ENCODE measurements around the gene RNF144B. TPM values are rescaled to one million over a fixed set of nuclear protein-coding genes. Genes with fewer than 3 reads are reported as not detected.
"Not testable (repeated sequence)": the region's sequence is repeated elsewhere in the genome, so short reads cannot be mapped to it uniquely, and the experiment has no call there.

The RNF144B gene
- total RNA-seq, 1 experiment from 2014 or later, result 1.3 TPM

DNA sequence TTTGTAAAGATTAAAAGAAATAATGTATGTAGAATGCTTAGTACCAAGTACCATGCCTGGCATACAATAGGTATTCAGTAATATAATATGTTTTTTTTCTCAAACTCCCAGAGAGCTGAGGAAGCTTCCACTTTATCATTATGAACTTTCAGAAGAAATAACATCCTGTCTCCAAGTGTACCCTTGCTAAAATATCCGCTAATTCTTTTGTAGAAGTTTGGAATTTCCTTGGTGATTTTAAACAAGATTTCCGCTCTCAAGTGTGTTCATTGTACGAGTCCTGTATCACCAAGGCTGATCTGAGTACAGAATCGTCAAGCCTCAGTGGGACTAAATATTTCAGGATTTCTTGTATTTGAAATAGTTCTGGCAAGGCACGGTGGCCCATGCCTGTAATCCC lies 16.1 kb upstream of the RNF144B start:
- no peak for DNase-seq (ENCODE audit: low read depth)

DNA sequence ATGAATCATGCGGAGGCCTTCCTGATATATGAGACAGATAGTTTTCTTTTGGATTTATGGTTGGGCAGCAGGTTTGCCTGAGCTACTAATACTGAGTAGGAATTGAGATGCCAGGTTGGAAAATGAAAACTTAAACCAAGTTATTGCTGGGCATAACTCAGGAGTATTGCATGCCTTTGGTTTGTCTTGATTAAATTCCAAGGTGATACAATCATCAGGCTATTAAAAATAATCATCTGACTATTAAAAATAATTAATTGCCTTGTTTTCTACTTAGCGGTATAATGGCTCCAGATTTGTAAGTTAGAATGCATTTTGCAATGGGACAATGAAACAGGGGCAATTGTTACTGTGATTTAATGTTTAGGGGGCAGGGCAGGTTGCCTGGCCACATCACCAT lies 15.5 kb upstream of the RNF144B start:
- no peak for DNase-seq (ENCODE audit: low read depth)

DNA sequence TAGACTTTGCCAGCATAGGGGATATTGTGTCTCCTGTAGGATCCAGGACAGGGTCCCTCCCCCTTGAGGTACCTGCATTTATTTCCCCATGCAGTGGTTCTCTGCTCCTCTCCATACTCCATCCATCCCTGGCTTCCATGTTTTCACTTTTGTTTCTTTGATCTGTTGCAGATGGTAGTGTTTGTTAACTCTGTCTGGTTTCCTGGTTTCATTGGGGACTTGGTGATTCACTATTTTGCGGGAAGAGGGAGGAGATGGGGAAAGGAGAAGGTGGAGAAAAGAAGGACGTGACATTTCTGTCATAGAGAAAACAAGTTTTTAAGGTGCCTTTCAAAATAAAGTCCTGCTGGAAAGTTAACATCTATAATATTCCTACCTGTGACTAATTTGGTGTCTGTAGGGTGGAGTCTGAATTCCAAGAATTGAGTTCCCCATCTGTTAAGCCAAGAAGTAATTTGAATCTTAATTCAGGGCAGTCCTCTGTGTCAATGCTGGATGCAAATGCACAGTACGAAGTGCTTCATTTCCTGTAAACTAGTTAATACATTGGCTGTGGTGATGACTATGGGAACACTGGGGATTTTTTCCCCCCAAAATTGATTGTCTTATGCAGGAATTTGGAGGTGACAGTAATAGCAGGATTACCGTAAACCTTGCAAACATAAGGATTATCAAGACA lies 6.9 kb upstream of the RNF144B start:
- peak; percentile 55 for DNase-seq (ENCODE audit: low read depth)

DNA sequence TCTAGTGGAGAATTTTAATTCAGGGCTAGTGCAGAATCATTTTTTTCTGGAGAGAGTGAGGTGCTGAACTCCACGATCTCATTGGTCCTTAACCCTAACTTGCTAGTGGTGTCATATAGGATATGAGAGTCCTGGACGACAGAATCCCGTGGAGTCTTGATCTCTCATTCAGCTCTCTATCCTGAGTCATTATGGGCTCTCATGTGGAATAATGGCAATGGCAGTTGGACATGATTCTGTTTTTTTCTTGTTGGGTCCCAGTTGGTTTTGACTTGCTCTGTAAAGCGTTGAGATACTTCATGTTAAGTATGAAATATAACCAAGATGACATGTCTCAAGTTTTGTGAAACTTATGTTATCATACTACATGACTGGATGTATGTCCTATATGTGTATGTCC lies 6.3 kb upstream of the RNF144B start:
- no peak for DNase-seq (ENCODE audit: low read depth)

DNA sequence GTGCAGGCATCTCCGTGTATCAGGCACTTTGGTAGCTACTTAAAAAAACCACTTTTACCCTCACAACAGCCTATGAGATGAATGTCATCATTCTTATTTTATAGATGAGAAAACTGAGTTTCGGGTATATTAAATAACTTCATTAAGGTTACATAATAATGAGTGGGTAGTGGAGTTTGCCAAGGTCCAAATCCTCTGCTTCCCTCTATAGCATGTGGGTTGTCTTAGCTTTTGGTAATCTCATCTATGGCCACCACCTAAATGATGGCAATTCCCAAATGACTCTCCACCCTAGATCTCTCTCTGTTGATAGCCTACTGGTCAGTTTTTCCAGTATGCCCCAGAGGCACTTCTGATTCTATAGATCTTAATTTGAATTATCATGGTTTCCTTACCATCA lies 3.7 kb upstream of the RNF144B start:
- DNase-seq (ENCODE audit: low read depth), result no peak

DNA sequence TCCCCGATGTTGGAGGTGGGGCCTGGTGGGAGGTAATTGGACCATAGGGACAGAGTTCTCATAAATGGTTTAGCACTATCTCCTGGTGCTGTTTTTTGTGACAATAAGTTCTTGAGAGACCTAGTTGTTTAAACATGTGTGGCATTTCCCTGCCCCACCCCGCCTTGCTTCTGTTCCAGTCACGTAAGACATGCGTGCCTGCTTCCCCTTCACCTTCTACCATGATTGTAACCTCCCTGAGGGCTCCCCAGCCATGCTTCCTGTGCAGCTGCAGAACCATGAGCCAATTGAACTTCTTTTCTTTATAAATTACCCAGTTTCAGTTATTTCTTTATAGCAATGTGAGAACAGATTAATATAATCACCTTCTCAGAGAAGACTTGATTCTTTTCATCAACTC lies 2.5 kb upstream of the RNF144B start:
- no peak for DNase-seq (ENCODE audit: low read depth)

DNA sequence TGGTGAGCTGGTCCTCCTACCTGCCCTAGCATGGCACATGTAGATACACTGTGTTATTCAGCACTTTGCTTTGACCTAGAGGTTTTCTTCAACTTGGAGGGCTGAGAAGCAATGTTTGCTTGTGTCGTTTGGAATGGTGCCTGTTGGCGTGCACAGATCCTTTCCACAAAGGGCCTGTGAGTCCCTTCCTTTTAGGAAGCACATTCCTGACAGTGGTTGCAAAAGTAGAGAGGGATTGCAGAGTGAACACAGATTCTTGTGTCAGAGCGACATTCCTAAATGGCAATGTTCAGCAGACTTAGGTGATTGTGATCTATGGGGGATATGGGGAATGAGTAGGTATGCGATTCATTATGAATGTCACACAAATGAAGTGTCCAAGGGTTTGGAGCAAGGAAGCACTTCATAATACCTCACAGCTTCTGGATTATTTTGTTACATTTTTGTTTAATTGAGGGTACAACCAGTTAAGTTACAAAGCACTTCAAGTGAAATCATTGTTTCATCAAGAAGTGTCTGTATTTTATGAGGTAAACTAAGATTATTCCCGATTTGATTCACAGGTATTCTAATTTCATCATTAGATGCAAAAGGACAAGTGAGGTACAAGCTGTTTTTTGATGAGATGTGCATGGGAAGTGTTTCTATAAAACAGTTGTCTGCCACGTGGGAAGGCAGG lies 713 bp upstream of the RNF144B start:
- no peak for DNase-seq (ENCODE audit: low read depth)

DNA sequence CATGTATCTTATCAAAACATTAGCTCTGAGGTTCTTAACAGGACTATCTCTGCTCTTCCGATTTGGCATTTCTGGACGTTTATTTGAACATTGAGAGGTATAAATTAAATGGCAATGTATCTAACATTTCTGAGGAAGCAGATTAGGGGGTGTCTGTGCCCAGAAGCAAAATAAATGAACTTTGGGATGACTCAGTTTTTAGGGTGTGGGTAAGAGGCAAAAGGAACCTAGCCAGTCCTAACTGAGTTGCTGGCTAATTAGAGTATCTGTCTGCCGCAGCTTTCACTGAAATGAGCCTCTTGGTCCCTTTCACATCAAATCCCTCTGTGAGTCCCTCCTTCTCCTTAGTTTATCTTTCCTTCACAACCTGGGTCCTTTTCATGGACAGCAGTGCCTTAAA lies 1.1 kb downstream of the RNF144B start:
- DNase-seq (ENCODE audit: low read depth), result peak; percentile 9

DNA sequence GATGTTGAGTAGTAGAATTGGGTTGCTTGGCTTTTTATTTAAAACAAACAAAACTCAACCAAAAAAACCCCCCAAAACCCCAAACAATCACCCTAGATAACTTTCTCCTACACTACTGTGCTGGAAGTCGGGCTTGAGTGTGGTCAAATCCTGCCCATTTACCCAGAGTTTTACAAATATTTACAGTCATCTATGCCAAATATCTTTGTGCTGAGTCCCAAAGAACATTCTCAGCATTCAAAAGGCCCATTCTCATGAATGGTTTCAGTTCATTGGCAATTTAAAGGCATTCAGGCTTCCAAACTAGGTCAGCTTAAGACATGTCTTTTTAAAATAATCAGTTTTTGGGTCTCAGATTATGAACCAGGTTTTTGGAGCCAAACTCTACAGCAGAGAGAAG lies 1.8 kb downstream of the RNF144B start:
- DNase-seq (ENCODE audit: low read depth), result peak; percentile 53

DNA sequence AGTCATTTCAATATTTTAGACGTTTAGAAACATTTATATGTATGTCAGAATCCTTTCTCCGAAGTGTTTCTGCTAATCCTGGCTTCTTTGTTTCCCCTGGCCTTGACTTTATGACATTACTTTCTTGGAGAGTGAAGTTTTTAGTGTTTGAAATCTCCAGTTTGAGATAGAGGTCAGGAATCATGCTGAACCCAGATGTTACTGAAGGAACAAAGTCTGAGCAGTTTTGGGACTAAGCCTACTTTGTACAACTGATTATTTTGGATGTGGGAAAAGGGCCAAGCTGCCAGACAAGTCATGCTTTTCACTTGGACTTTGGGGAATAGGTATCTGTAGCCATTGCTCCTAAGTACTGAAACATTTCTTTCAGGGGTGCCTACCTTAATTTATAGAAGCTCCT lies 2.3 kb downstream of the RNF144B start:
- no peak for DNase-seq (ENCODE audit: low read depth)

DNA sequence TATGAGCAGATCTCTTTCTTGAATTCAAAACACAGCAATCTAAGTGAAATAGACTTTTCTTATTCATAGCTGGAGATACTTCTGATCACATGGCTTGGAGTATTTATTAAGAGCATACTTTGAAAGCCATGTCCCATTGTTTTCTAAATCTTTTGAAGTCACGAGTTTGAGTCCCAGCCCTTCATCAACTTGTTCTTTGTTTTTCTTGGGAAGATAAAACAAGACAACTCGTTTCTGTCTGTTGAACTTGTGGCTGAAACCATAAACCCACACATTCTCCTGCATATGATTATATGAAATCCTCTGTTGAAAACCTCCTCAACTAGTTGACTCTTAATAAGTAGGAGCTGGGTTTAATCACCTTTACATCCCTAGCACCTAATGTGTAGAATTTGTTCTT lies 3.3 kb downstream of the RNF144B start:
- no peak for DNase-seq (ENCODE audit: low read depth)

DNA sequence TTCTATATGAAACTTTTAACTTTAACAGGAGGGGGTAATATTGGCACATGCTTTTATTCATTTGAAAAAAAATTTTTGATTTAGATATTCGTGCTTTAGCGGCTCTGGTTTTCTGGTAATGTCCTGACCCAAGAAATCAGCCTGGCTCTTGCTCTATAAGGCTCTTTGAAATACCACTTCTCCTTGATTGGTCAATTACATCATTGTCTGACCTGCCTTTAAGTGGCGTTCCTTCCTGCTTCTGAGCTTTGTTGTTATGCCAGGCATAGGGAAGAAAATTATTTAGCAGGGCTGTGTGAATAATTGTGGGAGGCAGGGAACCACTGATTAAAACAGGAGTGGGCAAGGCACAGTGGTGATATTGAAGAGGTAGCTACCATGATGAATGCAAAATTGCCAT lies 3.9 kb downstream of the RNF144B start:
- no peak for DNase-seq (ENCODE audit: low read depth)

DNA sequence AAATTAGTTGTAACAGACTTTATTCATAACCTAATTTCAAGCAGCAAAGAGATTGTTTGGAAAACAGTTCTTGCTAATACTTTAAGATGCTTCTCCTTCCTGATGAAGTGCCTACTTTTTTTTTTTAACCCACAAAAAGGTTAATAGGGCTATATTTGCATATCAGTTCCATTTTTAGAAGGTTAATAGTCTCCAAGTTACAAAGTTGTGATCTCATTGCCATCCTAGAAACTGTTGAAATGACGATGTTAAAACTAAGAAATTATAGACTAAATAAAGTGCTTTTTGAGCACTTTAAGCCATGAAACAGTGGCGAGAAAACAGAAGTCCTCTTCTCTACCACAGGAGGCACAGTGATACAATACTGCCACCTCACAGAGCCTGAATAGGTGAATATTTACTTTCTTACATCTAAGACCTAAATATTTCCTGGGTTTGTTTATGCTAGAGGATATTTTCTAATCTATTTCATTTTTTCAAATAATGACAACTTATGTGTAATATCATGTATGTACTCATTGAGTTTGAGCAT lies 5.3 kb downstream of the RNF144B start:
- no peak for DNase-seq (ENCODE audit: low read depth)

DNA sequence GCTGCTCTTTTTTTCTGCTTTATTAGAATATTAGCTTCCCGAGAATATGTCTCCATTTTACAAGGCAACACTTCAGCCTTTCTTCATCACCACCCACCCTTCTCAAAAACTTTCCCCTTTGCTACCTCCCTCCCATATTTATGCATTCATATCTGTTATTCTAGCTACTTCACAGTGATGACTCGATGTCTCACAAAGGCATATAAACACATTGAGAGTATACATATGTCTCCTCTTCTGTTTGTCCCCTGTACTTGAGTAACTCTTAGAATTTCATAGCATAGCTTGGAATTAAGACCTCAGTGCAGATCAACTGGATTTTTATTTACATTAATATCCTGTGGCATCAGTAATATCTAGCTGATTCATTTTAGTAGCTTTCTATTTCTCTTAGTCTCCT lies 6.5 kb downstream of the RNF144B start:
- no peak for DNase-seq (ENCODE audit: low read depth)

DNA sequence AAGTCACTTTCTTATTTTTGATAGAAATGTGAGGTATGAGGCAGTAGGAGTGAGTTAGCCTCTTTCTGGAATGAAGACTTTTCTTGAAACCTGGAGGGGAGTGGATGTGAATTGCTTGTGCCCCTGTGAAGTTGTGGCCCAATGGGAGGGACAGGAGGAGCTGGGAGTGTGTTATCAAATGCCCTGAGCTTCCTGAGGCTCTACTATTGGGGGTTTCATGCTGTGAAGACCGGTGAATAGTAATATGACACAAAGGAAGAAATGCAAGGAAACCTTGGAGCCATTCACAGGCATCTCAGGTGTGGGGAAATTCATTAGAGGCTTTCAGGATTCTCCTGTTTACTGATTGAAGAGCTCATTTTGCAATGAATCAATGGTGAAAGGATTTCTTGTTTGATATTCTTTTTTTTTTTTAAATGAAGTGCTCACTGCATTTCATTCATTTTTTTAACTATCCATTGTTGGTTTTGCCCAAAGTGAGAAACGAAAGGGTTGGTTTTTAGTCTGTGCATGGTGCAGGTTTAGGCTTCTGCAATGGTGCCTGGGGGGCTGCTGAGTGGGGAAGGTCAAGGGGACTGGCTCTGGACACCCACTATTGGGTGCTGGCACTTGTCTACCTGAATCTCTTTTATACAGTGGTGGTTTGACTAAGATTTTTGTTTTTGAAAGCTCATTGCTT lies 8.2 kb downstream of the RNF144B start:
- DNase-seq (ENCODE audit: low read depth), result no peak

DNA sequence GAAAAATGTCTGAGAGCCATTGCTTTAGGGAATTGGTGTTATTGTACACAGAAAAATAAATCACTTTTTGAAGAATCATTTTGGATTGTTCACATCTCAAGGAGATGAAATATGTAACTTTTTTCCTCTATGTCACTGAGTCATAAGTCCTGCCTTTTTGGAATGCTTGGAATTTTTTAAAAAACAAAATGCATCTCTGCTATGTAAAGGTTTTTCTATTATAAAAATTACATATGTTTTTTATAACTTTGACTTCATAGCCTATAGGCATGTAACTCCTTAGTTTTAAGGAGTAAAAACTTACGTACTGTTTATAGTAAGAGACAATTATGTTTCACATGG lies 8.7 kb downstream of the RNF144B start:
- no peak for DNase-seq (ENCODE audit: low read depth)

DNA sequence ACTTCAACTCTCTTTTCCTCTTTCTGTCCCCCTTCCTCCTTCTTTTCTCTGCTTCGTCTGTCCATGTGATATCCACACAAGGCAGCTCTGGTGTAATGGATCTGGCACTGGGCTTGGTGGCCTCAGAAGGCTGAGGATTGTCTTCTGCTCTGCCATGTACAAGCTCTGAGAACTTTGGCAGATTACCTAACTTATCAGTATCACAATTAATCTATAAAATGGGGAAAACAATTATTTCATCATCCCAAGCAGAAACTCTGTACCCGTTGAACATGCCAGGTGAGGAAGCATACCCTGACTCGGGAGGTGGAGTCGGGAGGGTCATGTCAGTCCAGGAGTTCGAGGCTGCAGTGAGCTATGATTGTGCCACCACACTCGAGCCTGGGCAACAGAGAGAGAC lies 10.6 kb downstream of the RNF144B start:
- no peak for DNase-seq (ENCODE audit: low read depth)

DNA sequence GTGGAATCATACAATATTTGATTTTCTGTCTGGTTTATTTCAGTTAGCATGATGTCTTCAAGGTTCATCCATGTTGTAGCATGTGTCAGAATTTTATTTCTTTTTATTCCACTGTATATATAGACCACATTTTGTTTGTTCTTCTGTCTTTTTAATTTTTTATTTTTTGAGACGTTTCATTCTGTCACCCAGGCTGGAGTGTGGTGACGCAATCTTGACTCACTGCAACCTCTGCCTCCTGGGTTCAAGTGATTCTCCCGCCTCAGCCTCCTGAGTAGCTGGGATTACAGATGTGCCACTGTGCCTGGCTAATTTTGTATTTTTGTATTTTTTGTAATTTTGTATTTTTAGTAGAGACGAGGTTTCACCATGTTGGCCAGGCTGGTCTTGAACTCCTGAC lies 11.1 kb downstream of the RNF144B start:
- DNase-seq (ENCODE audit: low read depth), result not testable (repeated sequence)

DNA sequence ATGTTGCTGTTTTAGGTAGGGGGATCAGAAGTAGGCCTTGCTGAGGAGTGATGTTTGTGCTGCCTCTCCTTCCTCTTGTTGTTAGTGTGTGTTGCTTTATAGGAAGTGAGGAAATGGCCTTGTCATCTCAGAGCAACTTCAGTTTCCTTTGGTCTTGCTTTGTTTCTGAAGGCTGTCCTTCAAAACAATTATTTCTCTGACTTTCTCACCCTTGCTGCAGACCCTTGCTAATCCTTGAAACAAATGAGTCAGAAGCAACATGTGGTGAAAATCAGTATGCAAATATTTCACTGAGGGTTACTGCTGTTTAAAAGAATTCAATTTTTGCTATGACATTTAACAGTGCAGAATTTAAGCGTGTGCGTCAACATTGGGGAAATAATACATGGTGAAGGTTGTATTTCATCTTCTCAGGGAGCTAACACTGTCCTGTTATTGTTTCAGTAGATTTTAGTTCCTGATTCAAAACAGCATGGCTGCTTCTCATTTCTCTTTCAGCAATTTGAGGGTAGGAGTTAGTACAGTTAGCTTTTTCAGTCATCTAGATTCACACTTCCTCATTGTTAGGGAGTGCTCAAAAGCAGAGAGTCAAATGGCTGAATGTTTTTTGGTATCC lies 13.8 kb downstream of the RNF144B start:
- peak; percentile 53 for DNase-seq (ENCODE audit: low read depth)

DNA sequence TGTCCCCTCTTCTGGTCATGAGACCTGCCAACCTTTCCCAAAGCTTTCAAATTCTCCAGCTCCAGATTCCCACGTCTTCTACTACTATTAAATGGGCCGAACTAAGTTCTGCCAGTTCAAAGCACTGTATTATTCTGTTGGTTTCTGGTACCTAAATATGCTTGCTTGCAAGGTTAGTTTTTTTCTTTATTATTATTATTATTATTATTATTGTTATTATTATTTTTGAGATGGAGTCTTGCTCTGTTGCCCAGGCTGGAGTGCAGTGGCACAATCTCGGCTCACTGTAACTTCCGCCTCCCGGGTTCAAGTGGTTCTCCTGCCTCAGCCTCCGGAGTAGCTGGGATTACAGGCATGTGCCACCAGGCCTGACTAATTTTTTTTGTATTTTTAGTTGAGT lies 17.8 kb downstream of the RNF144B start:
- DNase-seq (ENCODE audit: low read depth), result not testable (repeated sequence)

DNA sequence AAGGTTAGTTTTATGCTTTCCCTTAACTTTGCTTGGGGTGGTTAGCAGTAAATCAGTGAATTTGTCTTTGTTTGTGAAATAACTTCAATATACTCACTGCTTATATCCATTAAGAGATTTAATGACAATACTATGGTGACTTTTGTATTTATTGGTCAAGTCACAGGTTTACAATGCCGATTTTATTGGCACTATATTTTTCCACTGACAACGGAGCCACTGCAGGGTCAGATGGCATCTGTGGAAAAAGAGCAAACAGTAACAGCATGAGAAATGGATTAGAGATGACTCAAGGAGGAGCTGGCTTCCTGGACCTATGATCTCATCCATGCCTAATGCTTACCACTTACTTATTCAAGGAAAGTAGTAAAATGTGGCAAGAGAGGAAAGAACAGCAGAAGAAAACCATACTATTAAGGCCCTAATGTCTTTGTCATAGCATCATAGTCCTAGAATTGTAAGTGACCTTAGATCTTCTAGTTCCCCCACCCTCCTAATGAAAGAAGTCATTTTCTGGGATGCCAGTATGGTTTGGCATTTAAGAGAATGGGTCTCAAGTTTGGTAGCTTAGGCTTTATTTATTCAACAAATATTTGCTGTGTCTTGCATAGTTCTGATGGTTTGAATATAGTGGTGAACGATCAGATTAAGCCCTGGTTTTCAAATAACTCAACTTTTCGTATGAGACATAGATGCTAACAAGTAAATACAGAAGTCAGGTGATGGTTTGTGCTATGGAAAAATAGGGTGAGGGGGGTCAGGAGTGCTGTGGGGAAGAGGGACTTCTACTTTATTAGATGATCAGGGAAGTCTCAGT lies 18.5 kb downstream of the RNF144B start:
- peak; percentile 93 for DNase-seq (ENCODE audit: low read depth)
